GM12878 (cell line): Measurements from ENCODE around the gene PCDHGA1. TPM values are rescaled to one million over a fixed set of nuclear protein-coding genes. Genes with fewer than 3 reads are reported as not detected.

ENCODE experiments used
- ATAC-seq: fragments of 200-7000 bp; cut with Tn5 transposase; 3 replicates; pipeline ENCODE4 v1.9.1; 2020; ENCODE audit warnings: mild to moderate bottlenecking, moderate library complexity
- BruUV-seq: library from RNA; stranded (reverse); fragments of 400-500 nt; replicated peaks from 2 replicates; lab custom pipeline; 2021; lab: Mats Ljungman, UMichigan
- CTCF ChIA-PET: fragments of 300-600 bp; sonication (Branson Sonifier 250); formaldehyde crosslinking; extraction: SDS; loops from one replicate; lab custom pipeline; 2021; ENCODE audit warnings: inconsistent platforms; lab: Yijun Ruan, JAX
- POLR2A ChIA-PET: fragments of 350-600 bp; formaldehyde crosslinking; extraction: SDS; loops from one replicate; lab custom pipeline; 2021; ENCODE audit warnings: inconsistent platforms; lab: Charles Lee
- RAD21 ChIA-PET: fragments of 300-600 bp; sonication (Branson Sonifier 250); formaldehyde crosslinking; loops from one replicate; lab custom pipeline; 2023; ENCODE audit warnings: antibody characterized with exemption; ENCODE audit not compliant: unreplicated experiment; lab: Charles Lee
- SMC1A ChIA-PET: fragments of 300-600 bp; sonication (Branson Sonifier 250); formaldehyde crosslinking; loops from one replicate; lab custom pipeline; 2023; ENCODE audit not compliant: unreplicated experiment, uncharacterized antibody; lab: Charles Lee
- DNase-seq: peaks from one replicate; pipeline ENCODE4 v3.0.0-alpha.2; 2011; ENCODE audit warnings: low read depth, low spot score
- FAIRE-seq: peaks from 3 replicates; lab custom pipeline; 2011; peaks lifted over from hg19 to GRCh38; lab: Jason Lieb, UNC
- H2AFZ ChIP-seq: 2 replicates; pipeline ENCODE4 v1.6.0; 2011; ENCODE audit warnings: low read depth, low read length, control low read depth; ENCODE audit not compliant: control insufficient read depth
- H3K27ac ChIP-seq: 2 replicates; pipeline ENCODE4 v1.5.1; 2011; ENCODE audit warnings: control low read depth; ENCODE audit not compliant: control insufficient read depth, insufficient read depth
- H3K27me3 ChIP-seq, 2 experiments: replicated peaks in 1 of 2; 2 replicates each; pipeline versions ENCODE4 v1.6.0 to v1.6.1; 2011; ENCODE audit warnings: low read length in 1 of 2; ENCODE audit not compliant: control insufficient read depth in 2 of 2, insufficient read depth in 2 of 2
- H3K36me3 ChIP-seq, 2 experiments: 2 replicates each; pipeline ENCODE4 v1.5.1; 2011; ENCODE audit warnings: low read length in 1 of 2; ENCODE audit not compliant: control insufficient read depth in 2 of 2, insufficient read depth in 2 of 2
- H3K4me1 ChIP-seq: 2 replicates; pipeline ENCODE4 v1.6.1; 2011; ENCODE audit warnings: mild to moderate bottlenecking, low read length, moderate library complexity, mixed read lengths; ENCODE audit not compliant: control insufficient read depth, insufficient read depth
- H3K4me2 ChIP-seq: 2 replicates; pipeline ENCODE4 v1.6.0; 2011; ENCODE audit warnings: control low read depth; ENCODE audit not compliant: control insufficient read depth, insufficient read depth
- H3K4me3 ChIP-seq: fragments of 200-600 bp; sonication (generic); 2 replicates; pipeline ENCODE4 v1.5.1; 2016
- H3K79me2 ChIP-seq: 2 replicates; pipeline ENCODE4 v1.6.0; 2011; ENCODE audit warnings: low read length; ENCODE audit not compliant: control insufficient read depth, insufficient read depth
- H3K9ac ChIP-seq: 2 replicates; pipeline ENCODE4 v1.8.0; 2011; ENCODE audit warnings: low read length, control low read depth, mixed read lengths; ENCODE audit not compliant: control insufficient read depth, insufficient read depth
- H3K9me3 ChIP-seq: replicated peaks from 3 replicates; pipeline ENCODE4 v1.5.1; 2011; ENCODE audit warnings: mild to moderate bottlenecking, low read length; ENCODE audit not compliant: control insufficient read depth, insufficient read depth
- H4K20me1 ChIP-seq: 2 replicates; pipeline ENCODE4 v1.6.0; 2011; ENCODE audit not compliant: control insufficient read depth, insufficient read depth
- CREB1 ChIP-seq: IDR thresholded peaks from 2 replicates; pipeline ENCODE4 v1.6.1; 2012; ENCODE audit warnings: low read depth, mild to moderate bottlenecking, inconsistent platforms
- CREM ChIP-seq: IDR thresholded peaks from 2 replicates; pipeline ENCODE4 v1.6.1; 2014; ENCODE audit warnings: antibody characterized with exemption, low read depth
- HDGF ChIP-seq: fragments of 450-650 bp; IDR thresholded peaks from 2 replicates; pipeline ENCODE4 v1.6.1; 2016; ENCODE audit warnings: antibody characterized with exemption
- IKZF2 ChIP-seq, 2 experiments: fragments of 450-650 bp; IDR thresholded peaks; 2 replicates each; pipeline ENCODE4 v1.6.1; 2017; ENCODE audit warnings: mild to moderate bottlenecking in 2 of 2, moderate library complexity in 2 of 2
- NBN ChIP-seq: fragments of 450-650 bp; IDR thresholded peaks from 2 replicates; pipeline ENCODE4 v1.6.1; 2016
- NR2C2 ChIP-seq: IDR thresholded peaks from 2 replicates; pipeline ENCODE4 v1.6.1; 2011; ENCODE audit warnings: borderline replicate concordance, low read depth; ENCODE audit not compliant: control insufficient read depth, insufficient read length
- RFX5 ChIP-seq: IDR thresholded peaks from 2 replicates; pipeline ENCODE4 v1.6.1; 2011; ENCODE audit warnings: low read depth, low read length, improper control_type of control experiment
- SMAD1 ChIP-seq: fragments of 450-650 bp; IDR thresholded peaks from 2 replicates; pipeline ENCODE4 v1.6.1; 2018; ENCODE audit warnings: mild to moderate bottlenecking, low read depth; ENCODE audit not compliant: partially characterized antibody
- SP1 ChIP-seq: IDR thresholded peaks from one replicate; pipeline ENCODE4 v1.6.1; 2011; ENCODE audit warnings: low read depth, low read length
- STAT1 ChIP-seq: fragments of 450-650 bp; conservative IDR thresholded peaks from 2 replicates; pipeline ENCODE4 v1.6.1; 2014; ENCODE audit warnings: antibody characterized with exemption, mild to moderate bottlenecking
- SUPT20H ChIP-seq: IDR thresholded peaks from 2 replicates; pipeline ENCODE4 v1.6.1; 2011; ENCODE audit warnings: low read depth, mild to moderate bottlenecking, low read length, moderate library complexity, borderline replicate concordance; ENCODE audit not compliant: control insufficient read depth
- WGBS: methylation state at CpG from one replicate; pipeline ENCODE4 v1.1.6; 2016; ENCODE audit warnings: low lambda C conversion rate; ENCODE audit not compliant: insufficient replicate concordance, insufficient coverage; ENCODE audit errors: missing lambda C conversion rate; 5-methylcytosine and 5-hydroxymethylcytosine counted together
- in situ Hi-C: fragments of 300-500 bp; cut with MboI; formaldehyde crosslinking; loops from 9 replicates; pipeline ENCODE4 v1.14.3; 2018; ENCODE audit warnings: mixed read lengths
- intact Hi-C: fragments of 100-400 bp; cut with micrococcal nuclease; formaldehyde crosslinking; loops from one replicate; pipeline ENCODE4 v1.14.2; 2022; ENCODE audit not compliant: unreplicated experiment
- polyA plus RNA-seq, 11 experiments: library from polyadenylated mRNA; depleted of rRNA in 4 of 11; unstranded in 6 of 11; stranded (reverse) in 5 of 11; fragments of >200 nt; fragmentation: Nextera tagmentation in 4 of 11; fragmentation: Illumina TruSeq in 1 of 11; extraction: Ambion mirVana in 4 of 11; extraction: Trizol in 1 of 11; gene quantifications; 1 replicate in 1 of 11; 2 replicates in 10 of 11; pipeline versions ENCODE4 v1.2.1 to v1.2.3, GENCODE V29; 2011 to 2016; ENCODE audit warnings: inconsistent platforms in 2 of 11, missing spikeins in 2 of 11, low read depth in 1 of 11
- total RNA-seq, 4 experiments: library from RNA; depleted of rRNA in 3 of 4; stranded (reverse); fragments of >200 nt in 3 of 4; fragmentation: Illumina TruSeq in 1 of 4; extraction: Trizol in 1 of 4; gene quantifications; 2 replicates each; pipeline versions ENCODE4 v1.2.1 to v1.2.3, GENCODE V29; 2013 to 2021
- TF ChIP-seq, protein P1 (sequence below): IDR thresholded peaks from 2 replicates; pipeline ENCODE4 v1.6.1; 2012; ENCODE audit warnings: low read depth, low read length, improper control_type of control experiment

PCDHGA1 gene
- total and polyA plus RNA-seq, 10 of the 15 experiments (the other 5 are each of a cell fraction or from before 2014, with no cell fraction given), result 0.02 to 0.51 (median 0.19) TPM; not detected in 3

DNA sequence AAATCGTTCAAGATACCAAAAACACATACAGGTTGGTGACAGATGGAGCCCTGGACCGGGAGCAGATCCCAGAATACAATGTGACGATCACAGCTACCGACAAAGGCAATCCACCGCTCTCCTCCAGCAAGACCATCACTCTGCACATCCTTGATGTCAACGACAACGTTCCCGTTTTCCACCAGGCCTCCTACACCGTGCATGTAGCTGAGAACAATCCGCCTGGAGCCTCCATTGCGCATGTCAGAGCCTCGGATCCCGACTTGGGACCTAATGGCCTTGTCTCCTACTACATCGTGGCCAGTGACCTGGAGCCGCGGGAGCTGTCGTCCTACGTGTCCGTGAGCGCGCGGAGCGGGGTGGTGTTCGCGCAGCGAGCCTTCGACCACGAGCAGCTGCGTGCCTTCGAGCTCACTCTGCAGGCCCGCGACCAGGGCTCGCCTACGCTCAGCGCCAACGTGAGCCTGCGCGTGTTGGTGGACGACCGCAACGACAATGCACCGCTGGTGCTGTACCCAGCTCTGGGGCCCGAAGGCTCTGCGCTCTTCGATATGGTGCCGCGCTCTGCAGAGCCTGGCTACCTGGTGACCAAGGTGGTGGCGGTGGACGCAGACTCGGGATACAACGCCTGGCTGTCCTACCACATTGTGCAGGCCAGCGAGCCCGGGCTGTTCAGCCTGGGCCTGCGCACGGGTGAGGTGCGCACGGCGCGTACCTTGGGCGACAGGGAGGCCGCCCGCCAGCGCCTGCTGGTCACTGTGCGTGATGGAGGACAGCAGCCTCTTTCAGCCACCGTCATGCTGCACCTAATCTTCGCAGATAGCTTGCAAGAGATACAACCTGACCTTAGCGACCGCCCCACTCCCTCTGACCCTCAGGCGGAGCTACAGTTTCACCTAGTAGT lies 41.5 kb downstream of the PCDHGA1 start:
- H3K4me3 ChIP-seq, result no peak overlapping the region
- peaks cover 17% of the 10 kb centered on the region; the same call in 2 of the 3 replicates for H3K9me3 ChIP-seq
- no peaks in the 10 kb centered on the region for H4K20me1 ChIP-seq
- WGBS, result 88% methylated on average over 52 of the region's 69 CpGs
- in situ Hi-C loops (no loop called here), intact Hi-C loops (no loop called here)
- H3K79me2 ChIP-seq, result no peaks in the 10 kb centered on the region
- SMC1A ChIA-PET, result interaction anchor here (2.6 kb wide), 1 partner anchor 192 kb away, joined by 17 read pairs; no protein-coding TSS in a partner anchor
- no peak overlapping the region for H3K9ac ChIP-seq
- no peak overlapping the region for H3K27ac ChIP-seq
- no peaks in the 10 kb centered on the region for H3K4me1 ChIP-seq
- no peak overlapping the region for H3K4me2 ChIP-seq
- H3K27me3 ChIP-seq, result no peaks in the 10 kb centered on the region
- DNase-seq (no peak), FAIRE-seq (no peak)
- BruUV-seq, result no TSS peak
- H3K36me3 ChIP-seq, result no peaks in the 10 kb centered on the region
- CTCF ChIA-PET, result interaction anchor here (1.7 to 3.2 kb wide), 5 partner anchors 29 to 195 kb away, joined by 4 to 40 read pairs (median 18); partner anchors contain the start of genes PCDHGA10 and TAF7
- H2AFZ ChIP-seq, result no peak overlapping the region
- RAD21 ChIA-PET, result interaction anchor here (1.3 to 2.4 kb wide), 2 partner anchors 41 to 192 kb away, joined by 5 to 24 read pairs; partner anchors contain the start of gene PCDHGA10
- TF ChIP-seq HDGF, result no peak
- TF ChIP-seq NR2C2, result no peak
- no peak for TF ChIP-seq CREB1
- TF ChIP-seq SP1, result no peak
- no peak for TF ChIP-seq RFX5
- no peak for TF ChIP-seq SUPT20H
- TF ChIP-seq CREM, result no peak
- TF ChIP-seq STAT1, result no peak
- no peak for TF ChIP-seq NBN
- TF ChIP-seq SMAD1, result no peak
- no peak for TF ChIP-seq IKZF2 (IDR thresholded peaks at IDR 0.05)
- TF ChIP-seq, protein P1, sequence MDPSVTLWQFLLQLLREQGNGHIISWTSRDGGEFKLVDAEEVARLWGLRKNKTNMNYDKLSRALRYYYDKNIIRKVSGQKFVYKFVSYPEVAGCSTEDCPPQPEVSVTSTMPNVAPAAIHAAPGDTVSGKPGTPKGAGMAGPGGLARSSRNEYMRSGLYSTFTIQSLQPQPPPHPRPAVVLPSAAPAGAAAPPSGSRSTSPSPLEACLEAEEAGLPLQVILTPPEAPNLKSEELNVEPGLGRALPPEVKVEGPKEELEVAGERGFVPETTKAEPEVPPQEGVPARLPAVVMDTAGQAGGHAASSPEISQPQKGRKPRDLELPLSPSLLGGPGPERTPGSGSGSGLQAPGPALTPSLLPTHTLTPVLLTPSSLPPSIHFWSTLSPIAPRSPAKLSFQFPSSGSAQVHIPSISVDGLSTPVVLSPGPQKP, result no peak
- TF ChIP-seq, all 136 proteins: peak for 0
- ATAC-seq, result no peak
- POLR2A ChIA-PET, result no interaction called here
